HepG2 (cell line): Measurements from ENCODE around the gene NELL2. TPM values are rescaled to one million over a fixed set of nuclear protein-coding genes. Genes with fewer than 3 reads are reported as not detected.

ENCODE experiments used
- ATAC-seq: fragments of 200-7000 bp; cut with Tn5 transposase; 3 replicates; pipeline ENCODE4 v1.9.1; 2020; ENCODE audit warnings: mild to moderate bottlenecking, moderate library complexity
- BruUV-seq: library from RNA; stranded (reverse); fragments of 400-500 nt; replicated peaks from 2 replicates; lab custom pipeline; 2021; lab: Mats Ljungman, UMichigan
- CTCF ChIA-PET: fragments of 300-600 bp; formaldehyde crosslinking; extraction: SDS; loops from one replicate; lab custom pipeline; 2021; ENCODE audit warnings: low total read pairs, inconsistent platforms, low intra/inter-chr PET ratio; lab: Yijun Ruan, JAX
- POLR2A ChIA-PET: fragments of 350-600 bp; sonication (Branson Sonifier 250); formaldehyde crosslinking; loops from one replicate; lab custom pipeline; 2020; ENCODE audit warnings: antibody characterized with exemption, inconsistent platforms; lab: Yijun Ruan, JAX
- DNase-seq: peaks from one replicate; pipeline ENCODE4 v3.0.0-alpha.2; 2015; ENCODE audit warnings: low spot score
- FAIRE-seq: peaks from 3 replicates; lab custom pipeline; 2011; peaks lifted over from hg19 to GRCh38; lab: Jason Lieb, UNC
- H2AFZ ChIP-seq: one replicate; pipeline ENCODE4 v1.6.1; 2011; ENCODE audit warnings: low read length, inconsistent platforms
- H3K27ac ChIP-seq: fragments of 300-600 bp; 3 replicates; pipeline ENCODE4 v1.8.0; 2011; ENCODE audit warnings: mixed run types, mild to moderate bottlenecking, mixed read lengths, low read length, inconsistent platforms; ENCODE audit not compliant: insufficient read depth; ENCODE audit errors: extremely low read length
- H3K27me3 ChIP-seq, 2 experiments: fragments of 200-600 bp in 1 of 2; 2 replicates in 1 of 2; 3 replicates in 1 of 2; pipeline versions ENCODE4 v1.6.0 to v1.8.0; 2011; ENCODE audit warnings: low read length in 2 of 2, mild to moderate bottlenecking in 2 of 2, moderate library complexity in 2 of 2, inconsistent platforms in 1 of 2; ENCODE audit not compliant: insufficient read depth in 2 of 2, control insufficient read depth in 1 of 2
- H3K36me3 ChIP-seq, 2 experiments: fragments of 200-600 bp in 1 of 2; replicated peaks in 1 of 2; 2 replicates in 1 of 2; 3 replicates in 1 of 2; pipeline versions ENCODE4 v1.5.1 to v1.8.0; 2011; ENCODE audit warnings: low read length in 2 of 2, inconsistent platforms in 1 of 2; ENCODE audit not compliant: insufficient read depth in 2 of 2, control insufficient read depth in 1 of 2
- H3K4me1 ChIP-seq: 2 replicates; pipeline ENCODE4 v1.5.1; 2012; ENCODE audit warnings: low read length, inconsistent platforms; ENCODE audit not compliant: insufficient read depth
- H3K4me2 ChIP-seq: 2 replicates; pipeline ENCODE4 v1.6.0; 2011; ENCODE audit warnings: low read depth, low read length, inconsistent platforms
- H3K4me3 ChIP-seq, 3 experiments: fragments of 200-600 bp in 1 of 3; sonication (generic), shearing (Covaris generic) in 1 of 3; replicated peaks in 1 of 3; 2 replicates each; pipeline ENCODE4 v1.5.1; 2011 to 2016; ENCODE audit warnings: low read length in 3 of 3, inconsistent platforms in 2 of 3, low read depth in 2 of 3, mild to moderate bottlenecking in 2 of 3, control low read depth in 1 of 3, mixed read lengths in 1 of 3; ENCODE audit not compliant: insufficient read depth in 1 of 3
- H3K79me2 ChIP-seq: one replicate; pipeline ENCODE4 v1.6.1; 2011; ENCODE audit warnings: low read length, inconsistent platforms; ENCODE audit not compliant: insufficient read depth
- H3K9ac ChIP-seq: 2 replicates; pipeline ENCODE4 v1.6.0; 2011; ENCODE audit warnings: mild to moderate bottlenecking, low read depth, low read length, inconsistent platforms; ENCODE audit not compliant: insufficient read depth
- H3K9me3 ChIP-seq: 2 replicates; pipeline ENCODE4 v1.5.1; 2012; ENCODE audit warnings: mild to moderate bottlenecking, low read length
- H4K20me1 ChIP-seq: 2 replicates; pipeline ENCODE4 v1.6.0; 2011; ENCODE audit warnings: inconsistent platforms, mild to moderate bottlenecking, low read length, moderate library complexity; ENCODE audit not compliant: insufficient read depth
- ARNT2 ChIP-seq: sonication (generic); formaldehyde crosslinking; IDR thresholded peaks from 2 replicates; pipeline ENCODE4 v1.8.0; 2022; ENCODE audit warnings: mild to moderate bottlenecking, low read depth, missing genetic modification reagents, moderate library complexity
- CSRNP2 ChIP-seq: sonication (generic); formaldehyde crosslinking; conservative IDR thresholded peaks from 2 replicates; pipeline ENCODE4 v1.8.0; 2022; ENCODE audit warnings: low read depth, missing genetic modification reagents
- HDAC2 ChIP-seq: sonication (generic); formaldehyde crosslinking; IDR thresholded peaks from 2 replicates; pipeline ENCODE4 v1.4.0; 2020; ENCODE audit warnings: missing genetic modification reagents
- HES4 ChIP-seq: sonication (generic); formaldehyde crosslinking; IDR thresholded peaks from 2 replicates; pipeline ENCODE4 v1.9.0; 2021; ENCODE audit warnings: mild to moderate bottlenecking, missing genetic modification reagents, borderline replicate concordance
- HOXD1 ChIP-seq: sonication (generic); formaldehyde crosslinking; IDR thresholded peaks from 2 replicates; pipeline ENCODE4 v1.5.0; 2020; ENCODE audit warnings: missing genetic modification reagents
- KDM6A ChIP-seq: IDR thresholded peaks from 2 replicates; pipeline ENCODE4 v1.6.1; 2016; ENCODE audit warnings: low read depth
- SPEN ChIP-seq: sonication (generic); formaldehyde crosslinking; IDR thresholded peaks from 2 replicates; pipeline ENCODE4 v1.5.1; 2020; ENCODE audit warnings: low read depth, mild to moderate bottlenecking, missing genetic modification reagents
- SRSF1 ChIP-seq: fragments of 200-400 bp; formaldehyde crosslinking; optimal IDR thresholded peaks from 2 replicates; pipeline ENCODE3; 2017; ENCODE audit warnings: mild to moderate bottlenecking, low read depth, low read length, moderate library complexity
- SSRP1 ChIP-seq: IDR thresholded peaks from 2 replicates; pipeline ENCODE4 v1.6.1; 2016; ENCODE audit warnings: control low read depth
- TAF1 ChIP-seq: sonication (generic); formaldehyde crosslinking; IDR thresholded peaks from 2 replicates; pipeline ENCODE4 v1.4.0; 2020; ENCODE audit warnings: missing genetic modification reagents
- ZMYM2 ChIP-seq: sonication (generic); formaldehyde crosslinking; IDR thresholded peaks from 2 replicates; pipeline ENCODE4 v1.8.0; 2022; ENCODE audit warnings: mild to moderate bottlenecking, missing genetic modification reagents
- ZNF317 ChIP-seq: sonication (generic); formaldehyde crosslinking; IDR thresholded peaks from 2 replicates; pipeline ENCODE4 v1.5.0; 2020; ENCODE audit warnings: mild to moderate bottlenecking, missing genetic modification reagents
- ZNF615 ChIP-seq: sonication (generic); formaldehyde crosslinking; IDR thresholded peaks from 2 replicates; pipeline ENCODE4 v1.5.0; 2020; ENCODE audit warnings: mild to moderate bottlenecking, missing genetic modification reagents, borderline replicate concordance
- ZNF639 ChIP-seq: conservative IDR thresholded peaks from 2 replicates; pipeline ENCODE4 v1.6.1; 2018; ENCODE audit warnings: missing genetic modification reagents
- ZNF652 ChIP-seq: IDR thresholded peaks from 2 replicates; pipeline ENCODE4 v1.6.1; 2016; ENCODE audit warnings: low read depth, borderline replicate concordance
- WGBS: methylation state at CpG from one replicate; pipeline ENCODE4 v1.1.6; 2017; ENCODE audit warnings: low lambda C conversion rate; 5-methylcytosine and 5-hydroxymethylcytosine counted together
- in situ Hi-C: cut with HindIII; loops from 2 replicates; pipeline ENCODE4 v1.10.0; 2017; ENCODE audit warnings: low pct_unique_long_range_greater_than_20kb; ENCODE audit not compliant: extremely low pct_ligation_motif_present
- intact Hi-C: fragments of 100-400 bp; cut with micrococcal nuclease; formaldehyde crosslinking; loops from one replicate; pipeline ENCODE4 v1.10.0; 2022; ENCODE audit not compliant: unreplicated experiment
- polyA plus RNA-seq, 8 experiments: library from polyadenylated mRNA; depleted of rRNA in 3 of 8; stranded (reverse) in 7 of 8; unstranded in 1 of 8; fragments of >200 nt; fragmentation: Illumina TruSeq in 4 of 8; extraction: Trizol in 4 of 8; gene quantifications; 2 replicates each; pipeline versions ENCODE4 v1.2.1 to v1.2.3, GENCODE V29; 2011 to 2016; ENCODE audit warnings: low read depth in 4 of 8, missing spikeins in 1 of 8, mixed read lengths in 1 of 8; ENCODE audit not compliant: insufficient read depth in 1 of 8
- total RNA-seq, 5 experiments: library from RNA; depleted of rRNA; stranded (reverse); fragments of >200 nt; fragmentation: Illumina TruSeq; extraction: Trizol; gene quantifications; 2 replicates each; pipeline ENCODE4 v1.2.3, GENCODE V29; 2016; ENCODE audit warnings: low read depth in 1 of 5
- TF ChIP-seq, protein P1 (sequence below): sonication (generic); formaldehyde crosslinking; IDR thresholded peaks from 2 replicates; pipeline ENCODE4 v1.5.1; 2020; ENCODE audit warnings: mild to moderate bottlenecking, missing genetic modification reagents, borderline replicate concordance

NELL2 gene
- total and polyA plus RNA-seq, 2 of the 13 experiments (the other 11 are each of a cell fraction or from before 2014, with no cell fraction given): 0.11 TPM; not detected in 1

- no TSS peak for BruUV-seq
- WGBS: 0% methylated on average over 1 of the region's 1 CpG
- POLR2A ChIA-PET: no interaction called here
- Histone ChIP-seq H3K27me3 (no peaks in the 10 kb centered on the region), H3K4me2 (no peak overlapping the region), H3K79me2 (no peaks in the 10 kb centered on the region), H3K9ac (no peak overlapping the region), H3K9me3 (no peaks in the 10 kb centered on the region), H2AFZ (no peak overlapping the region), H3K4me3 (no peak overlapping the region), H3K4me1 (no peaks in the 10 kb centered on the region), H3K36me3 (no peaks in the 10 kb centered on the region), H3K27ac (no peak overlapping the region), H4K20me1 (no peaks in the 10 kb centered on the region)
- CTCF ChIA-PET: no interaction called here
- in situ Hi-C loops: no loop called here
- no peak for ATAC-seq
- FAIRE-seq: no peak
- TF ChIP-seq HES4 (CRISPR knock-in tag) (no peak), ZMYM2 (no peak), SPEN (CRISPR knock-in tag) (no peak), ZNF317 (CRISPR knock-in tag) (no peak), CSRNP2 (CRISPR knock-in tag) (no peak), ZNF639 (CRISPR knock-in tag) (no peak), TAF1 (CRISPR knock-in tag) (no peak), ARNT2 (CRISPR knock-in tag) (no peak), KDM6A (no peak), HDAC2 (CRISPR knock-in tag) (no peak), ZNF652 (CRISPR knock-in tag) (no peak), SSRP1 (no peak), ZNF615 (CRISPR knock-in tag) (no peak), HOXD1 (CRISPR knock-in tag) (no peak), SRSF1 (no peak)
- TF ChIP-seq, protein P1, sequence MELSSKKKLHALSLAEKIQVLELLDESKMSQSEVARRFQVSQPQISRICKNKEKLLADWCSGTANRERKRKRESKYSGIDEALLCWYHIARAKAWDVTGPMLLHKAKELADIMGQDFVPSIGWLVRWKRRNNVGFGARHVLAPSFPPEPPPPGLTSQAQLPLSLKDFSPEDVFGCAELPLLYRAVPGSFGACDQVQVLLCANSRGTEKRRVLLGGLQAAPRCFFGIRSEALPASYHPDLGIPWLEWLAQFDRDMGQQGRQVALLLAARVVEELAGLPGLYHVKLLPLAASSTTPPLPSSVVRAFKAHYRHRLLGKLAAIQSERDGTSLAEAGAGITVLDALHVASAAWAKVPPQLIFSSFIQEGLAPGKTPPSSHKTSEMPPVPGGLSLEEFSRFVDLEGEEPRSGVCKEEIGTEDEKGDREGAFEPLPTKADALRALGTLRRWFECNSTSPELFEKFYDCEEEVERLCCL: no peak
- DNase-seq: no peak
- intact Hi-C loops: no loop called here
Measured at GRCh38 chr12:44603701-44604100, 272.4 kb downstream of the NELL2 start.
